ENCODE results near the gene AP3M1.

- TF ChIP-seq CTCF (IDR thresholded peaks at IDR 0.05) (no peak), POLR2A (IDR thresholded peaks at IDR 0.05) (no peak)
These were observed 39.4 kb upstream of the AP3M1 start for GRCh38 chr10:74189999-74190421.

Data from esophagus squamous epithelium (tissue), 4 donors.